Heart left ventricle (tissue), 16 donors: ENCODE measurements around the gene PRDM16. TPM values are rescaled to one million over a fixed set of nuclear protein-coding genes. Genes with fewer than 3 reads are reported as not detected.

Experiments
- ATAC-seq, 4 donors: fragments of 200-7000 bp; cut with Tn5 transposase; one replicate each; pipeline ENCODE4 v1.9.1; 2020 to 2022; ENCODE audit warnings: moderate library complexity in 4 of 4, mild to moderate bottlenecking in 3 of 4, moderate number of reproducible peaks in 1 of 4
- DNase-seq, 5 donors: peaks; one replicate each; pipeline ENCODE4 v3.0.0-alpha.2; 2020
- H3K27ac ChIP-seq, 12 donors: fragments of 200-600 bp; sonication (generic) in 4 of 12; one replicate each; pipeline versions ENCODE4 v1.5.0 to v1.8.0; 2016 to 2022; ENCODE audit warnings: mild to moderate bottlenecking in 2 of 12
- H3K27me3 ChIP-seq, 9 donors: fragments of 200-600 bp; sonication (generic) in 2 of 9; one replicate each; pipeline versions ENCODE4 v1.5.1 to v1.8.0; 2016 to 2022; ENCODE audit warnings: mild to moderate bottlenecking in 3 of 9
- H3K36me3 ChIP-seq, 9 donors: fragments of 200-600 bp; sonication (generic) in 2 of 9; one replicate each; pipeline versions ENCODE4 v1.5.0 to v1.8.0; 2018 to 2022; ENCODE audit warnings: mild to moderate bottlenecking in 2 of 9
- H3K4me1 ChIP-seq, 12 donors: fragments of 200-600 bp; sonication (generic) in 4 of 12; one replicate each; pipeline versions ENCODE4 v1.5.0 to v1.8.0; 2016 to 2022; ENCODE audit warnings: mild to moderate bottlenecking in 3 of 12
- H3K4me3 ChIP-seq, 12 donors: fragments of 200-600 bp; sonication (generic) in 4 of 12; one replicate each; pipeline versions ENCODE4 v1.5.0 to v1.8.0; 2017 to 2022; ENCODE audit warnings: mild to moderate bottlenecking in 9 of 12, moderate library complexity in 4 of 12
- H3K9me3 ChIP-seq, 12 donors: fragments of 200-600 bp; sonication (generic) in 4 of 12; one replicate each; pipeline versions ENCODE4 v1.5.0 to v1.8.0; 2016 to 2022; ENCODE audit warnings: mild to moderate bottlenecking in 1 of 12
- POLR2A ChIP-seq, 2 donors: fragments of 450-650 bp; IDR thresholded peaks; one replicate each; pipeline ENCODE4 v1.6.1; 2017; ENCODE audit warnings: antibody characterized with exemption in 2 of 2, mild to moderate bottlenecking in 2 of 2, moderate library complexity in 2 of 2
- WGBS, 4 donors: extraction: QIAGEN DNeasy Blood & Tissue Kit in 2 of 4; methylation state at CpG; one replicate each; pipeline versions ENCODE4 v1.1.5 to v1.1.7; 2013 to 2018; 5-methylcytosine and 5-hydroxymethylcytosine counted together
- intact Hi-C, 10 donors: fragments of 100-400 bp; cut with DNase I; formaldehyde crosslinking; loops; one replicate each; pipeline versions ENCODE4 v1.11.1 to v1.14.2; 2022
- polyA plus RNA-seq, 2 donors: library from polyadenylated mRNA; stranded (reverse); fragments of 200-250 nt; gene quantifications; one replicate each; pipeline ENCODE4 v1.2.3, GENCODE V29; 2013
- total RNA-seq, 9 donors: library from RNA; depleted of rRNA in 2 of 9; stranded (reverse); fragments of >200 nt in 2 of 9; fragmentation: NEBNext Ultra II Directional in 3 of 9; extraction: Animal tissue kit (Norgen Biotek cat#: 25700) in 3 of 9; gene quantifications; one replicate each; pipeline versions ENCODE4 v1.1.0 to v1.2.4, GENCODE V29; 2016 to 2023
- TF ChIP-seq, protein P1 (sequence below), 12 donors: fragments of 200-600 bp; sonication (generic) in 4 of 12; IDR thresholded peaks; one replicate each; pipeline versions ENCODE4 v1.5.0 to v1.8.0; 2018 to 2022; ENCODE audit warnings: antibody characterized with exemption in 12 of 12, mild to moderate bottlenecking in 5 of 12
- donor health status: ischemic (EF 13 %, LVEDD 7.1; RV severe dilation, severe dysfunction).
- donor health status: healthy with polysubstance abuse.
- donor health status: DM: no; HTN: yes; CAD: no.
- donor health status: DM: no; HTN: no; CAD: no.
- donor health status: ischemic (EF 25% LVEDD 6.9; RV normal size, moderate dysfunction).
- donor health status: ischemic (EF 25% LVEDD 5.7; RV mildly dilated, moderate dysfunction).
- donor health status: healthy.
- donor health status: DM: yes; HTN: yes; CAD: no.
- donor health status: ischemic (EF 35%, LVEDD 5.7; RV mildly dilated, moderate dysfunction).
- donor health status: nonischemic (EF 11% LVEDD 7.7; RV severe dilation, severe dysfunction).
- donor health status: DM: yes; HTN: yes; CAD: no.
- donor health status: PGD.
- donor health status: ischemic (EF 29% LVEDD 5.4; RV normal size, mild dysfunction).
- donor health status: nonischemic (EF 23%, LVEDD 6.1; RV moderate dilation, normal function).

The PRDM16 gene
- total and polyA plus RNA-seq, 11 donors: 6.0 to 22.7 (median 14.0) TPM

DNA sequence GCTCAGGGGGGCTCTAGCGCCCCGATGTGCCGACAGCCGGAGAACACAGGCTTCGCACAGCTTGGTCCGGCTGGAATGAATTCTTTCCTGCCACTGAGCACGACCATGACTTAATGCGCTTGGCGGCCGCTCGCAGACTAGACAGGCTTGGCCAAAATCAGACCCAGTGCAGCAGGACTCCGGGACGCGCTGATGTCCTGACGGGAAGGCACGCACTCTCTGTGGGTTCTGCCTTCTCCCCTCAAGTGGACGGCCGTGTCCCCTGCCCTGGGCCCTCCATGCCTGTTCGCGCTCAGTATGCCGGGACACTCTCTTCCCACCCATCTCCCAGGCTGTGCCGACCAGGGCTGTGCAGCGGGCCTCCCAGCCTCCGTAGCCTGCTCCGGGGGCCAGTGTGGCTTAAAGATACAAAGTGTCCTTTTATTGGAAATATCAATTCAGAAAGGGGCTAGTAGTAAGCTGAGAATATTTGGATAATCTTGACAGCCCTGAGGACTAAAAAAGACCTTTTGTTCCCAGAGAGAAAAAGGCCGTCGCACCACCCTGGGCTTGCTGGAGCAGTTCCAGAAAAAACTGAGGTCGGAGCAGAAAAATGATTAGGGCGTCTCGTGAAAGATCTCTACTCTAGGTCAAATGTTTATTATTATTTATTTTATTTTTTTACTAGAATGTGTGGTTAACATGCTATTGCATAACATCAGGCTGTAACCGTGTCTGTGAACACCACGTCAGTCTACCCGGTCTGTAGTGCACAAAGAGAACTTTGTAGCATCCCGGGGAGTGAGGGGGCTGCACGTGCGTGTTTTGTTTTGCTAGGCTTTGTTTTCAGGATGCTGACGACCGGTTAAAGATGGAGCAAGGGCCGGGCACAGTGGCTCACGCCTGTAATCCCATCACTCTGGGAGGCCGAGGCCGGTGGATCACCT, 297.4 kb downstream of the PRDM16 start:
- peak overlapping the region in 11 of 12 donors; percentile 3 to 80 (median 45) for H3K27ac ChIP-seq
- no peaks in the 10 kb centered on the region for H3K36me3 ChIP-seq
- DNase-seq (peak in 3 of 5 donors; percentile 40 to 73 (median 73)), ATAC-seq (peak; percentile 14 to 55 (median 40))
- intact Hi-C loops: no loop called here
- no peaks in the 10 kb centered on the region for H3K9me3 ChIP-seq
- H3K27me3 ChIP-seq: no peaks in the 10 kb centered on the region
- peaks cover 0 to 50% (median 23%) of the 10 kb centered on the region in 12 donors for H3K4me1 ChIP-seq
- TF ChIP-seq, protein P1, sequence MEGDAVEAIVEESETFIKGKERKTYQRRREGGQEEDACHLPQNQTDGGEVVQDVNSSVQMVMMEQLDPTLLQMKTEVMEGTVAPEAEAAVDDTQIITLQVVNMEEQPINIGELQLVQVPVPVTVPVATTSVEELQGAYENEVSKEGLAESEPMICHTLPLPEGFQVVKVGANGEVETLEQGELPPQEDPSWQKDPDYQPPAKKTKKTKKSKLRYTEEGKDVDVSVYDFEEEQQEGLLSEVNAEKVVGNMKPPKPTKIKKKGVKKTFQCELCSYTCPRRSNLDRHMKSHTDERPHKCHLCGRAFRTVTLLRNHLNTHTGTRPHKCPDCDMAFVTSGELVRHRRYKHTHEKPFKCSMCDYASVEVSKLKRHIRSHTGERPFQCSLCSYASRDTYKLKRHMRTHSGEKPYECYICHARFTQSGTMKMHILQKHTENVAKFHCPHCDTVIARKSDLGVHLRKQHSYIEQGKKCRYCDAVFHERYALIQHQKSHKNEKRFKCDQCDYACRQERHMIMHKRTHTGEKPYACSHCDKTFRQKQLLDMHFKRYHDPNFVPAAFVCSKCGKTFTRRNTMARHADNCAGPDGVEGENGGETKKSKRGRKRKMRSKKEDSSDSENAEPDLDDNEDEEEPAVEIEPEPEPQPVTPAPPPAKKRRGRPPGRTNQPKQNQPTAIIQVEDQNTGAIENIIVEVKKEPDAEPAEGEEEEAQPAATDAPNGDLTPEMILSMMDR (IDR thresholded peaks at IDR 0.05): peak in 1 of 12 donors; percentile 4
- no peak for TF ChIP-seq POLR2A (IDR thresholded peaks at IDR 0.05)
- 58 to 70% (median 61%) methylated on average over 27 to 42 of the region's 42 CpGs for WGBS, 4 donors
- peak overlapping the region in 3 of 12 donors; percentile 10 to 28 (median 17) for H3K4me3 ChIP-seq

DNA sequence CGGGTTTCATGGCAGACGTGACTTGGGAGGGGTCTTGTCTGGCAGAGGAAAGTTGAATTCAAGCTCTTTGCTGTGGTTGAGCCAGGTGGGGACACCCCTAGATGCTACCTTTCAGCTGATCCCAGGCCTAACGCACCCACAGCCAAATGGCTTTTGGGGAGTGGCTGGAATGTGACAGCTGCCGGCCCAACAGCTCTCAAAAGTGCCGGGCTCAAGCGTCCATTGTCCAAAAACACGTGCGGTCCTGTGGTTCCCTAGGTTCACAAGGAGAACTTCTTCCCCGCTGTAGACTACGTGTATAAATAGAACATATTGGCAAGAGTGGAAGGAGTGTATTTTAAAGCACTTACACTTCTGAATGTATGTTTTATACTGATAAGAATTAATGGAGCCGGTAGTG, 298.4 kb downstream of the PRDM16 start:
- Histone ChIP-seq H3K27me3 (no peaks in the 10 kb centered on the region), H3K27ac (peak overlapping the region in 5 of 12 donors; percentile 26 to 80 (median 38)), H3K4me3 (no peak overlapping the region), H3K36me3 (no peaks in the 10 kb centered on the region), H3K4me1 (peaks cover 0 to 49% (median 23%) of the 10 kb centered on the region in 12 donors), H3K9me3 (no peaks in the 10 kb centered on the region)
- ATAC-seq (peak in 1 of 4 donors; percentile 5), DNase-seq (peak in 1 of 5 donors; percentile 52)
- TF ChIP-seq, protein P1 (IDR thresholded peaks at IDR 0.05): no peak
- no peak for TF ChIP-seq POLR2A (IDR thresholded peaks at IDR 0.05)
- WGBS, 4 donors: 47 to 67% (median 55%) methylated on average over 11 of the region's 11 CpGs
- intact Hi-C loops: no loop called here

DNA sequence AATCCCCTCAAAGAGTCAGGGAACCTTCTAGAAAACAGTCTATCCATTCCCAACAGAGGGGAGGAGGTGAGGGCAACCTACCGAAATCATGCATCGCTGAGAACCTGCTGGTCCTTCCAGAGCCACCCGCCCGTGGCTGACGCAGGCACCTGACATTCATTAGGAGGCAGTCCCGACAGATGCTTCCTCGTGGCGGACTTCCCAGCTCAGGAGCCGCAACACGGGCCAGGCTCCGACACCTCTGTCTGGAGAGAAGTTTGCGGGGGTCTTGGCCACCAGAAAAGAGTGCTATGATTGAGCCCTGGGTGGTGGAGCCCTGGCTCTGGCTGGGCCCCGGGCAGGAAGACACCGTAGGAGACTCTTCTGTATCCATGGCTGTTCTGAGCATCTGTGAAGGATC, 299.1 kb downstream of the PRDM16 start:
- no peaks in the 10 kb centered on the region for H3K9me3 ChIP-seq
- no peaks in the 10 kb centered on the region for H3K36me3 ChIP-seq
- no peak overlapping the region for H3K4me3 ChIP-seq
- TF ChIP-seq, protein P1 (IDR thresholded peaks at IDR 0.05): no peak
- no peak for TF ChIP-seq POLR2A (IDR thresholded peaks at IDR 0.05)
- 86 to 90% (median 88%) methylated on average over 11 to 14 of the region's 14 CpGs for WGBS, 4 donors
- peaks cover 0 to 51% (median 25%) of the 10 kb centered on the region in 12 donors for H3K4me1 ChIP-seq
- intact Hi-C loops: no loop called here
- H3K27ac ChIP-seq: peak overlapping the region in 8 of 12 donors; percentile 27 to 88 (median 66)
- DNase-seq (no peak), ATAC-seq (no peak)
- H3K27me3 ChIP-seq: no peaks in the 10 kb centered on the region

DNA sequence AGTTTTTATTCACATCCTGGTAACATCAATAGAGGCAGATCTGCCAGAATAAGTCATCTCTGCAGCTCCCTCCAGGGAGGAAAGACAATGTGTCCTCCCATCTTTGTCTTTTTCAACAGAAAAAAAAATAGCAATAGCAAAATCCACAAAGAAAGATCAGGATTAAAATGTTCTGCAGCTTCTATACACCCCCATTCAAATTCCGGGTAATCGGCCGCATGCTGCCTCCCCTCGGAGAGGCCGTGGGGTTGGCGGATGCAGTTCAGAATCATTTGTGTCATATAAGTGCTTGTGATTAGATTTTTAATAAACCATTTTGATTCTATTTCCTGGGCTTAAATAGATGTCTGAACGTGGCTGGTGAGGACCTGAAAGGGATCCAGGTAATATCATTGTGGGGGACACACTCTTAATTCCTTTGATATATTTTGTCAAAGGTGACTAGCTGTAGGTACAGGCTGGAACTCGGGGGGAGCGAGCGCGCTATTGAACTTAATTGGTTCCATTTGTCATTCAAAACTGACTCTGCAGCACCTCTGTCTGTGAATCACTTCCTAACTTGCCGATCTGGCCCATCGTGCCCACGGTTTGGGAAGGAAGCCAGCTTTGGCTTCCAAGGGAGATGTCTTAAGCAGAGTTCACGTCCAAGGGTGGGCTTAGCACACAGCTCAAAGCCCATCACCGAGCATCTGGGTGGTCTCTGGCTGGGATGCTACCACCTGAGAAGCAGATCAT, 299.9 kb downstream of the PRDM16 start:
- intact Hi-C loops: no loop called here
- H3K27ac ChIP-seq: peak overlapping the region in 11 of 12 donors; percentile 11 to 88 (median 74)
- no peak overlapping the region for H3K4me3 ChIP-seq
- ATAC-seq: no peak
- TF ChIP-seq, protein P1 (IDR thresholded peaks at IDR 0.05): peak in 1 of 12 donors; percentile 3
- no peak for TF ChIP-seq POLR2A (IDR thresholded peaks at IDR 0.05)
- H3K27me3 ChIP-seq: no peaks in the 10 kb centered on the region
- H3K4me1 ChIP-seq: peaks cover 0 to 54% (median 25%) of the 10 kb centered on the region in 12 donors
- WGBS, 4 donors: 63 to 71% (median 70%) methylated on average over 16 of the region's 16 CpGs
- H3K9me3 ChIP-seq: no peaks in the 10 kb centered on the region
- DNase-seq: no peak
- no peaks in the 10 kb centered on the region for H3K36me3 ChIP-seq
